Stimulated activated CD8-positive, alpha-beta memory T cell treated with anti-CD3 and anti-CD28 coated beads, Interleukin-7, amount 100 ng/mL, for 1 hour (primary cell): ENCODE measurements around the gene PLB1.

ENCODE experiments used
- DNase-seq, 2 donors: peaks; one replicate each; pipeline ENCODE4 v3.0.0-alpha.2; 2020; ENCODE audit warnings: low read depth in 2 of 2

Gene PLB1

GRCh38 chr2:28563869-28564268 is 68.0 kb downstream of the PLB1 start:
- no peak for DNase-seq

DNA sequence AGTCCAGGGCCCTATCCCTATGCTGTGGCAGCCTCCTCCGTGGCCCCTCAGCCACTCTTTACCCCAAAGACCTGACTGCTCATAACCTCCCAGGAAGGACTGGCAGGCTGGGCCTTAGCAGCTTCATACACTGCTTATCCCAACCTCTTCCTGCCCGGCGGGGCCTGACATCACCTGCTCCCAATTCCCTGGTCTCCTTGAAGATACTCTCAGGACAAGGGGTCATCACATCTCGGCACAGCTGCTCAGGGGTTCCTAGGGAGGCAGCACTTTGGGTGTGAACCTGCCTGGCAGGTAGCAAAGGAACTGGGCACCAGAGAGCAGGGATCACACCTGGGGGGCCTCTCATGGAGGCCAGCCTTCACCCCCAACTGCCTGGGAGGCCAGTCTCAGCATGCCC is 68.5 kb downstream of the PLB1 start:
- DNase-seq, result no peak

DNA sequence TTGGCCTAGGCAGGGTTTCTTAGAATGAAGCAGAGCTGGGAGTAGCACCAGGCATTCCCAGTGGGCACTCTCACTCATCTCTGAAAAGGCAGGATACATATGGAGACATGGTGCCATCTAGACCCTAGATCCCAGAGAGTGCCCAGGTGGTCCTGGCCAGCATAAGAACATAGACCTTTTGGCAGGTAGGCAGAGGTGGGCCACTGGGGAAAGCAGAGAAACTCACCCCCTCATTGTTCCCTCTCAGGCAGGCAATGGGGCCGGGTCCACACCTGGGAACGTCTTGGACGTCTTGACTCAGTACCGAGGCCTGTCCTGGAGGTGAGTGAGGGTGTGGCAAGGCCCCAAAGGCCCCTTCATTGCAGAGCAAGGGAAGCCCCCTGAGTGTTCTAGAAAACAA is 69.2 kb downstream of the PLB1 start:
- DNase-seq, result no peak

DNA sequence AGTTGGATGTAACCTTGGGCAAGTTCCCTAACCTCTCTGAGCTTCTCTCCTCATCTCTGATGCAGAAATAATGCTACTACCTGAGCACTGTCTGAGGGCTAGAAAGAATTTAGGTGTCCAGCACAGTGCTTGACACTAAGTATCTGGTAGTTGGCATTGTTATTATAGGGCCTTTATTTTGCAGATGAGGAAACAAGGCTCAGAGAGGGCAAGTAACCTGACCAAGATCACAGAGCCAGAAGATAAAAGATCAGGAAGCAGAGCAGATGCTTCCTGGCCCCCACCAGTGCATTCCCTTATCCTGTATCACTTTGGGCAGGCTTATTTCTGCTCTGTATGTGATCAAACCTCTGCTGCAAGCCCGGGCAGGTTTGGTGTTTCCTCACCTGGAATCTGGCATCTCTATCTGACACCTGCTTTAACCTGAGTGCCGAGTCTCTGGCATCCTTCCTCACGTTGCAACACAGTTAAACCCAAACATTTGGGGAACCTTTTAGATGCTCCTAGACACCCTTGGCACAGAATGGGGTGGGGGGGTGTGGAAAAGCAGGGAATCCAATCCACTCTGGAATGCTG is 69.9 kb downstream of the PLB1 start:
- DNase-seq, result no peak

DNA sequence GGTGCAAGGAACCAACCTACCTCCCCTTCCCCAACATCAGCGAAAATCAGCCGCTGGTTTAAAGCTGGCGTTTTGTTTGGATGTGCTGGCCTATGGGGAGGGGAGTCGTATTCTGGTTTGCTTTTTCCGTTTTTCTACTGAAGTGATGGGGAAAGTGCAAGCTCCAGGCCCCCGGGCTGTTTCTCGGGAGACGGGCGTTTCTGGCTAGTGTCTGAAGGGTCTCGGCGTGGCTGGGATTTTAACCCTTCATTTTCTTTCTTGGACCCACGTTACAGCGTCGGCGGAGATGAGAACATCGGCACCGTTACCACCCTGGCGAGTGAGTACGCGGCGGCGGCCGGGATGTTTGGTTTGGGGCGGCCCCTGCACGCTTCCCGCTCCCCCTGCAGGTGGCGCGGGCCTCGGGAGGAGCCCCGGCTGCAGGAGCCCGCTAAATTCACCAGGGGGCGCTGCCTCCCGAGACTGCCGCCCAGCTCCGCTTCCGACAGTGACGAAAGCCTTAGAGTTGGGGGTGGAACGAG is 70.7 kb downstream of the PLB1 start:
- peak; percentile 81 to 86 for DNase-seq

GRCh38 chr2:28567061-28567471 is 71.2 kb downstream of the PLB1 start:
- no peak for DNase-seq

DNA sequence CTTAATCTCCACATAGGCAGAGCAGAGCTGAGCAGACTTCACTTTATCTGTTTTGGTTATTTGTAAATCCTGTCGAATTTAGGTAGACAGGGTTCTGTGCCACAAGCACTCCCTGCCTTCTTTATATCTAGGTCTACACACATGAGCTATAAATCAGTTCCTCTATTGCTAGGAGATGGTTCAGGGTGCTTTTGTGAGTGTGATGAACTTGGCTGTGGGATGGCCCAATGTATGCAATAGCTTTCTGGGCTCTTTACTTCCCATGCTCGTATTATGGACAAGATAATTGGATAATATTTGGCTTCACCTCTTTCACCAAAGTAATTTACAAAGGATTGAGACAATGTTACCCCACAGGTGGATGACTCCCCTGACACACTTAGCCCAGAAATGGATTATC is 72.2 kb downstream of the PLB1 start:
- no peak for DNase-seq

GRCh38 chr2:28568533-28568932 is 72.7 kb downstream of the PLB1 start:
- no peak for DNase-seq

GRCh38 chr2:28570431-28570830 is 74.6 kb downstream of the PLB1 start:
- no peak for DNase-seq

DNA sequence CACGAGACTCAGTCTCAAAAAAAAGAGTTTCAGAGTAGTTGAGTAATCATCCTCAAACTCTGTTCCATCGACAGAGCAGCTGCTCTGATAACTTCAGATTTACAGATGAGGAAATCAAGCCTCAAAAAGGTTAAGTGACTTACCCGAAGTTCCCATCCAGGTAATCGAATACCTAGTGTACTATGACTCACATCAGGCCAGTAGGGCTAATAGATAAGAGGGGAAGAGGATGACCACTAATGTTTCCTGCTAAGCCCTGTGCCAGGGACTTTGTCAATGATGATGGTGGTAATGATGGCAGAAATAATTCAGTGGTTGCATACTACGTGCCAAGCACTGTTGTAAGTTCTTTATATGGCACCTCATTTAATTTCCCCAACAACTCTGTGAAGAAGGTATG is 80.9 kb downstream of the PLB1 start:
- DNase-seq, result no peak

GRCh38 chr2:28577791-28578680 is 82.2 kb downstream of the PLB1 start:
- DNase-seq, result no peak

- no peak for DNase-seq
Observed at GRCh38 chr2:28578774-28579173, 82.9 kb downstream of the PLB1 start.

DNA sequence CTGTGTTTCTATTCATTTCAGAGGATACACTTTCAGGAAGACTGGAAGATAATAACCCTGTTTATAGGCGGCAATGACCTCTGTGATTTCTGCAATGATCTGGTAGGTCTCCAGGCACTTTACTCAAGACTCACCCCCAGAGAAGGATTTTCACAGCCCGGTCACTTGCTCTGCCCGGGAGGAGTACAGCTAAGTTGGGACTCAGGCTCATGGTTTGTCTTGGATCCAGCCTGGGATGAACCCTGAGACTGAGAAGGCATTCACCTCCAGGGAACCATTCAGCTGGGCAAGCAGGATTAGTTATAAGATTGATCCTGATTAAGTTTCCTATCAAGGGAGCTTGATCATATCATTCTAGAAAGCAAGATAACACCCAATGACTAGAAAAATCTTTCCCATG is 83.7 kb downstream of the PLB1 start:
- no peak for DNase-seq

DNA sequence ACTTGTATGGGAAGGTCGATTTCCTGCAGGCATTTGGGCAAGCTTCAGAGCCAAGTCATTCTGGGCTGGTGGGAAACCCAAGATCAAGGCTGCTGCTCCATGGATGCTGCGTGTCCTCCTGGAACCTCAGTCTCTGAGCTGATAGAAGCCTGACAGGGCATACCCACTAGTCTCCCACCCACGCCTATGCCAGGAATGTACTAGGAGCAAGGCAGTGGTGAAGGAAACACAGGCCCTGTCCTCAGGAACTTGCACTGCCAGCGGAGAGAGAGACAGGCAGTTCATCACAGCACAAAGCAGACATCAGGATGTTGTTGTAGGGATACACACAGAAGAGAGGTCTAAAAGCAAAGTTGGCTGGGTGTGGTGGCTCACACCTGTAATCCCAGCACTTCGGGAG is 84.2 kb downstream of the PLB1 start:
- DNase-seq, result no peak

DNA sequence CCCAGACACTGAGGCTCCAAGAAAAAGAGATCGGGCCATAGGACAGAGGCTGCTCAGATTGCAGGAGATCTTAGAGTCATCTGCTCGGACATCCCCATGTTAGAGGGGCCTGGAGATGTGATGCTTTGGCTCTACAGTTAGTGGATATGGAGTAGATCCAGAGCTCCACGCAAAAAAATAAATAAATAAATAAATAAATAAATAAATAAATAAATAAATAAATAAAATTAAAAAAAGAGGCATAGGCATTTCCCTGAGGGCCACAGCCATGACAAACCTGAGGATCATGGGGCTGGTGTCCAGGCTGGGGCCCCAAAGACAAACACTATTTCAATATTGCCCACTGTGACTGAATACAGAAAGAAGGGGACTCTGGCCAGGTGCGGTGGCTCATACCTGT is 85.5 kb downstream of the PLB1 start:
- DNase-seq, result no peak

DNA sequence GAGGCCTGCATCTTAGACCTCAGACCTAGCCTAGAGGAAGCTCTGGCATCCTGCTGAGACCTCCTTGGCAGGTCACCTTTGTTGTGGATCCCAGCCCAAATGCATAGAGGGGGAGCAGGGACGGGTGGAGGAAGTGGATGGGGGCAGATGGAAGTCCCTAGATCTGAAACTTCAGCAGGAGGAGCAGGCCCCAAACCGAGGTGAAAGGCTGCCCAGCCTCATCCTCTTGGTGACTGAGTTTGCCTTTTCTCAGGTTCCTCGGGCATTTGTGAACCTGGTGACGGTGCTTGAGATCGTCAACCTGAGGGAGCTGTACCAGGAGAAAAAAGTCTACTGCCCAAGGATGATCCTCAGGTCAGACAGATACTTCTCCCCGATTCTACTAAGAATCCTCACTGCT is 86.3 kb downstream of the PLB1 start:
- DNase-seq, result no peak

DNA sequence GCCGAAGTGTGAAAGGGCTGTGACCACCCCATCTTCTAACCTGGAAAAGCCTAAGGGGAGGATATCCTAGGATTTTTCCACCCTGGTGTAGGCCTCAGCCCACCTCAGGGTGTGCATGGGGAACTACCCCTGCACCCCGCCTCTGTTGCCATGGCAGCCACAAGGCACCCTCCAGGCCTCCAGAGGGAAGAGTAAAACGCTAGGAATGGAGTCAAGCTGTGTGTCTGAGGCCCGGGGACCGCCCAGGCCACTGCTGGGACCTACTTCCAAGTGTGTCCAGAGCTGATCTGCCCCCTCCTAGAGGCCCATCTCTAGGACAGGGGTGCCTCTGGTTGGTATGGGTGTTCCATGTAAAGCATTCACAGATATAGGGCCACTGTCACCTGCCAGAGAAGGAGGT is 86.7 kb downstream of the PLB1 start:
- no peak for DNase-seq

- DNase-seq, result peak in 1 of 2 donors; percentile 15
Observed at GRCh38 chr2:28583899-28584553, 88.2 kb downstream of the PLB1 start.

- DNase-seq, result no peak
Observed at GRCh38 chr2:28586867-28587266, 91.0 kb downstream of the PLB1 start.

- DNase-seq, result no peak
Observed at GRCh38 chr2:28587526-28588291, 91.8 kb downstream of the PLB1 start.

DNA sequence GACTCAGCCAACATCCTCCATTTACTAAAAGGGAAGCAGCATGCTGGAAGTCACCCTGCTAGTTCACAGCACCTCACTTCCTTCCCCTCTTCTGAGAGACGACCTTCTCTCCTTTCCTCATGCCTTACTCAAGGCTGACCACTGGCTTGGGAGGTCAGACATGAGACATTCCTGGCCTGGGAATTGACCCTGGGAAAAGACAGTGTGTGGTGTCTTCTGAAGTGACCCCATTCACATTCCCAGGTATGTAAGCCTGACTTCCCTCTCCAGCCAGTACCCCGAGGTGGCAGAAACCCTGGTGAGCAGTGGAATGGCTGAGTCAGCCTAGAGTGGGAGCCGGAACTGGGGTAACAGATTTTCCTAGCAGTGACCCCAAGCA is 92.4 kb downstream of the PLB1 start:
- DNase-seq, result no peak
